K562 (cell line): ENCODE results near the gene MAP2.

Experiments used
- CBX5 ChIP-seq: IDR thresholded peaks from 2 replicates; pipeline ENCODE4 v1.6.1; 2014; ENCODE audit warnings: low read depth, borderline replicate concordance
- CHD2 ChIP-seq: IDR thresholded peaks from 2 replicates; pipeline ENCODE4 v1.6.1; 2011; ENCODE audit warnings: low read depth, low read length
- CTCF ChIP-seq, 3 experiments: IDR thresholded peaks in 2 of 3; conservative IDR thresholded peaks in 1 of 3; 2 replicates each; pipeline ENCODE4 v1.5.1; 2011 to 2012; ENCODE audit warnings: low read length in 3 of 3, mild to moderate bottlenecking in 3 of 3, control low read depth in 2 of 3, improper control_type of control experiment in 1 of 3, inconsistent platforms in 1 of 3, low read depth in 1 of 3, mixed read lengths in 1 of 3, moderate library complexity in 1 of 3; ENCODE audit not compliant: insufficient read depth in 2 of 3
- E2F4 ChIP-seq: sonication (generic); formaldehyde crosslinking; IDR thresholded peaks from 2 replicates; pipeline ENCODE4 v1.8.0; 2022; ENCODE audit warnings: mild to moderate bottlenecking, low read depth, missing genetic modification reagents
- EP300 ChIP-seq: IDR thresholded peaks from 2 replicates; pipeline ENCODE4 v1.6.1; 2012; ENCODE audit warnings: low read length, improper control_type of control experiment
- GABPB1 ChIP-seq: sonication (generic); formaldehyde crosslinking; IDR thresholded peaks from 2 replicates; pipeline ENCODE4 v1.8.0; 2022; ENCODE audit warnings: mild to moderate bottlenecking, missing genetic modification reagents
- POLR2A ChIP-seq: fragments of 450-650 bp; conservative IDR thresholded peaks from 2 replicates; pipeline ENCODE4 v1.6.1; 2016
- POLR2AphosphoS2 ChIP-seq: IDR thresholded peaks from 2 replicates; pipeline ENCODE4 v1.6.1; 2012; ENCODE audit warnings: low read length, improper control_type of control experiment
- POLR2AphosphoS5 ChIP-seq: IDR thresholded peaks from 2 replicates; pipeline ENCODE4 v1.6.1; 2011; ENCODE audit warnings: mild to moderate bottlenecking, low read depth, low read length, moderate library complexity; ENCODE audit not compliant: control insufficient read depth, insufficient read depth
- TAF1 ChIP-seq: IDR thresholded peaks from 2 replicates; pipeline ENCODE4 v1.6.1; 2011; ENCODE audit warnings: mild to moderate bottlenecking, low read length, moderate library complexity; ENCODE audit not compliant: insufficient read depth, control insufficient read depth, severe bottlenecking; ENCODE audit errors: extremely low read depth
- TCF7L2 ChIP-seq: fragments of 150-350 bp; IDR thresholded peaks from 2 replicates; pipeline ENCODE4 v1.6.1; 2016; ENCODE audit warnings: low read depth, mild to moderate bottlenecking, low read length, moderate library complexity
- ZNF280A ChIP-seq: fragments of 450-650 bp; IDR thresholded peaks from 2 replicates; pipeline ENCODE4 v1.6.1; 2018; ENCODE audit warnings: mild to moderate bottlenecking, low read depth; ENCODE audit not compliant: partially characterized antibody
- ZNF644 ChIP-seq: fragments of 200-800 bp; sonication (Bioruptor generic); IDR thresholded peaks from 2 replicates; pipeline ENCODE4 v1.6.1; 2016; ENCODE audit warnings: low read depth, missing genetic modification characterization, missing compliant biosample characterization

- TF ChIP-seq TCF7L2, result no peak
- TF ChIP-seq GABPB1 (CRISPR knock-in tag), result no peak
- TF ChIP-seq EP300, result no peak
- no peak for TF ChIP-seq POLR2AphosphoS2
- no peak for TF ChIP-seq E2F4
- no peak for TF ChIP-seq CBX5
- TF ChIP-seq ZNF644 (tag), result no peak
- TF ChIP-seq ZNF280A, result no peak
- no peak for TF ChIP-seq CHD2
- TF ChIP-seq CTCF (IDR thresholded peaks at IDR 0.05 in 2 of 3, conservative IDR thresholded peaks at IDR 0.05 in 1 of 3; ENCODE audit: insufficient read depth in 2 of 3, low read depth in 1 of 3, low read length in 3 of 3), result no peak
- no peak for TF ChIP-seq POLR2AphosphoS5
- TF ChIP-seq POLR2A, result no peak
- no peak for TF ChIP-seq TAF1
These were observed 146.3 kb downstream of the MAP2 start for GRCh38 chr2:209570194-209570593.
